ENCODE measurements around the gene UBB. TPM values are rescaled to one million over a fixed set of nuclear protein-coding genes. Genes with fewer than 3 reads are reported as not detected.

The UBB gene
- total and polyA plus RNA-seq, 2 experiments from 2014 or later = 786 to 1,286 TPM

DNA sequence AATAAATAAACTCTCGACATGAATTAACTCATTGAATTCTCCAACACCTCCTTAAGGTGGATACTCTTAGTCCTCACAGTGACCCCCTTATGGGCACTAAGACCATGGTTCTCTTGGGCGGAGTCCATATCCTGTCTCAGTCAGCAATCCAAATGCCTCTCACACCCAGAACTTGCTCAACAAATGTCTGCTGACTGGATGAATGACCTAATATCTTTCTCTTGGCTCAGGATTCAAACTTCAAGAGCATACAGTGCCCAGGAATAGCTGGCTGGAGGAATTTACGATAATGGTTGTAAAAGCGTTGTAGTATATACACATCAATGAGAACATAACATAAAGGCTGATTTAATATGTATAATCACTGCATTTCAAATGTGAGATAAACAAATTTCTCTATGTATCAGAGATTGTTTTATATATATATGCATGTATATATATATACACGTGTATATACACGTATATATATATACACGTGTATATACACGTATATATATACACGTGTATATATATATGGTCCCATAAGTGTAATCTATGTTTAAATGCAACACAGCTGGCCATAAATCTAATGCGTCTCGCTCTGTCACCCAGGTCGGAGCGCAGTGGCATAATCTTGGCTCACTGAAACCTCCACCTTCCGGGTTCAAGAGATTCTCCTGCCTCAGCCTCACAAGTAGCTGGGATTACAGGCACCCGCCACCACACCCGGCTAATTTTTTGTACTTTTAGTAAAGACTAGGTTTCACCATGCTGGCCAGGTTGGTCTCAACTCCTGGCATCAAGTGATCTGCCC lies 6.5 kb upstream of the UBB start:
- no peak overlapping the region for H3K4me3 ChIP-seq
- no peaks in the 10 kb centered on the region for H3K79me2 ChIP-seq (ENCODE audit: insufficient read depth)
- in situ Hi-C loops (cut with MboI) = no loop called here
- peak; percentile 90 for DNase-seq
- no peak overlapping the region for H3K9ac ChIP-seq
- H2AFZ ChIP-seq = no peak overlapping the region
- peaks cover 10% of the 10 kb centered on the region for H3K4me1 ChIP-seq (ENCODE audit: insufficient read depth)
- no peaks in the 10 kb centered on the region for H3K27me3 ChIP-seq (replicated peaks; ENCODE audit: insufficient read depth)
- H3K9me3 ChIP-seq (ENCODE audit: low read depth) = no peaks in the 10 kb centered on the region
- TF ChIP-seq EZH2phosphoT487 (IDR thresholded peaks at IDR 0.05; ENCODE audit: insufficient read depth, low read depth) = no peak
- peaks cover 15% of the 10 kb centered on the region for H3F3A ChIP-seq (ENCODE audit: insufficient read depth)
- H3K9me2 ChIP-seq (ENCODE audit: insufficient read depth) = no peaks in the 10 kb centered on the region
- no peak overlapping the region for H3K27ac ChIP-seq
- no peak overlapping the region for H3K4me2 ChIP-seq (ENCODE audit: unreplicated experiment)
- no peaks in the 10 kb centered on the region for H4K20me1 ChIP-seq (ENCODE audit: insufficient read depth)
- H3K36me3 ChIP-seq (ENCODE audit: low read depth) = no peaks in the 10 kb centered on the region
- 64 to 67% methylated on average over 16 of the region's 16 CpGs for WGBS, 2 experiments (ENCODE audit: low coverage in 1 of 2, low lambda C conversion rate in 2 of 2, missing lambda C conversion rate in 2 of 2)

DNA sequence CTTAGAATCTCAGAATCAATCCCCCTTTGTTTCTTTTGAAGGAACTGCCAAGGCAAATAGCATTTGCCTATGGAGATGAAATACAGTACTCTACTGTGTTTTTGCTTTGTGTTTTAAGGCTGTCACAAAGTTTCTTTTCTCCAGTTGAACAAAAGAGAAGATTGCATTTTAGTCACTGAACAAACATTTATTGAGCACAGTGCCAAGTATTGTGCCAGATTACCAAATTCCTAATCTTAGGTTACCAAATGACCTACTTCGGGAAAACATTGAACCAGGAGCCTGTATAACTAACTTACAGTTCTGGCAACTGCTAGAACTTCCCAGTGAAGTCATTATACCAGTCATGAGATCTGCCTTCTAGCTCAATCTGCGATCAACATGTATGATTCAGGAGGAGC lies 3.0 kb upstream of the UBB start:
- H2AFZ ChIP-seq = peak overlapping the region; percentile 36; the same call in 1 of the 2 replicates
- peaks cover 20% of the 10 kb centered on the region for H3K79me2 ChIP-seq (ENCODE audit: insufficient read depth)
- H3K9ac ChIP-seq = peak overlapping the region; percentile 29
- H3K4me1 ChIP-seq (ENCODE audit: insufficient read depth) = peaks cover 19% of the 10 kb centered on the region
- 0 to 4% methylated on average over 2 of the region's 2 CpGs for WGBS, 2 experiments (ENCODE audit: low coverage in 1 of 2, low lambda C conversion rate in 2 of 2, missing lambda C conversion rate in 2 of 2)
- peaks cover under 1% of the 10 kb centered on the region; the same call in 1 of the 2 replicates for H4K20me1 ChIP-seq (ENCODE audit: insufficient read depth)
- in situ Hi-C loops (cut with MboI) = no loop called here
- peaks cover 9% of the 10 kb centered on the region for H3K36me3 ChIP-seq (ENCODE audit: low read depth)
- no peak overlapping the region for H3K4me3 ChIP-seq
- no peaks in the 10 kb centered on the region for H3K27me3 ChIP-seq (replicated peaks; ENCODE audit: insufficient read depth)
- peak; percentile 91 for DNase-seq
- no peaks in the 10 kb centered on the region for H3K9me3 ChIP-seq (ENCODE audit: low read depth)
- TF ChIP-seq EZH2 (IDR thresholded peaks at IDR 0.05; ENCODE audit: insufficient read depth, poor library complexity, severe bottlenecking) (no peak), EZH2phosphoT487 (IDR thresholded peaks at IDR 0.05; ENCODE audit: insufficient read depth, low read depth) (no peak)
- peak overlapping the region; percentile 67 for H3K27ac ChIP-seq
- peak overlapping the region; percentile 55 for H3K4me2 ChIP-seq (ENCODE audit: unreplicated experiment)
- H3F3A ChIP-seq (ENCODE audit: insufficient read depth) = peaks cover 17% of the 10 kb centered on the region
- no peaks in the 10 kb centered on the region for H3K9me2 ChIP-seq (ENCODE audit: insufficient read depth)

DNA sequence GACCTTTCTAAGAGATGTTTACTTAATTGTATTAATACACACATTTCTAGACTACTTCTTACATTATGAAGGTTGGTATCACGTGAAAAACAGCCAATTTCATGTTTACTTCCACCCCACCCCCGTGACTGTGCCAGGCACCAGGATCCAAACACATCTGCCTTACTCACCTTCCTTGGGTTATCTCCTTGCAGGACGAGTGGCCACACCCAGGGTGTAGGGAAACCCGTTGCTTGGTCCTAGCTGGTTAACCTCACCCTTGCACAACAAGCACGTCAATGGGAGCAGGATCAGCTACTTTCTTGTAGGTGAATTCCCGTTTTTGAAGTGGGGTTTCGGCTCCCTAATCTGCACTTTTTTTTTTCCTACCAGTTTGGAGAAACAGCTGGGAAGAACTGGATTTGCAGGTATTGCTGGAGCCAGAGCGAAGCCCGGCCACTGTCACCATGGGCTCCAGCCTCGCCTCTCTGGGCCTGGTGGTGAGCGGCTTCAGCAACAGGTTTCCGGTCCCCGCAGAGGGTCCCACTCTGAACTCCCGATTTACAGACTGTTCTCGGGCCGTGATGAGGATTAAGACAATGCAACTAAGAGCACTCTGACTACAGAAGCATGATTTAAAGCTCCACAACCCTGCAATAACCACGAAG lies 2.1 kb upstream of the UBB start:
- no peak for TF ChIP-seq EZH2phosphoT487 (IDR thresholded peaks at IDR 0.05; ENCODE audit: insufficient read depth, low read depth)
- no peak for TF ChIP-seq EZH2 (IDR thresholded peaks at IDR 0.05; ENCODE audit: insufficient read depth, poor library complexity, severe bottlenecking)
- peak; percentile 27 for DNase-seq
- Histone ChIP-seq H3F3A (ENCODE audit: insufficient read depth) (peaks cover 25% of the 10 kb centered on the region), H3K27me3 (replicated peaks; ENCODE audit: insufficient read depth) (no peaks in the 10 kb centered on the region), H2AFZ (peak overlapping the region; percentile 36), H3K4me2 (ENCODE audit: unreplicated experiment) (peak overlapping the region; percentile 55), H3K4me1 (ENCODE audit: insufficient read depth) (peaks cover 25% of the 10 kb centered on the region), H3K9ac (peak overlapping the region; percentile 29), H3K79me2 (ENCODE audit: insufficient read depth) (peaks cover 28% of the 10 kb centered on the region), H3K9me3 (ENCODE audit: low read depth) (no peaks in the 10 kb centered on the region), H3K9me2 (ENCODE audit: insufficient read depth) (no peaks in the 10 kb centered on the region), H4K20me1 (ENCODE audit: insufficient read depth) (peaks cover 5% of the 10 kb centered on the region; the same call in 1 of the 2 replicates), H3K4me3 (no peak overlapping the region), H3K36me3 (ENCODE audit: low read depth) (peaks cover 15% of the 10 kb centered on the region), H3K27ac (peak overlapping the region; percentile 67)
- in situ Hi-C loops (cut with MboI) = no loop called here
- 65 to 67% methylated on average over 17 of the region's 17 CpGs for WGBS, 2 experiments (ENCODE audit: low coverage in 1 of 2, low lambda C conversion rate in 2 of 2, missing lambda C conversion rate in 2 of 2)

DNA sequence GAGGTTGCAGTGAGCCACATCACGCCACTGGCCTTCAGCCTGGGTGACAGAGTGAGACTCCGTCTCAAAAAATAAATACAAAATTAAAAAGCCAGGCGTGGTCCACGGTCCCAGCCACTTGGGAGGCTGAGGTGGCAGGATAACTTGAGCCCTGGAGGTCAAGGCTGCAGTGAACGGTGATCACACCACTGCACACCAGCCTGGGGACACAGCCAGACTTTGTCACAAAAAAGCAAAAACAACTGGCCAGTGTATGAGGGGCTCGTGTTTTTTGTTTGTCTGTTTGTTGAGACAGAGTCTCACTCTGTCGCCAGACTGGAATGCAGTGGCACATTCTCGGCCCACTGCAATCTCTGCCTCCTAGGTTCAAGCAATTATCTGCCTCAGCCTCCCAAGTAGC lies 1.2 kb upstream of the UBB start:
- peaks cover 5% of the 10 kb centered on the region; the same call in 1 of the 2 replicates for H4K20me1 ChIP-seq (ENCODE audit: insufficient read depth)
- peaks cover 15% of the 10 kb centered on the region for H3K36me3 ChIP-seq (ENCODE audit: low read depth)
- TF ChIP-seq EZH2phosphoT487 (IDR thresholded peaks at IDR 0.05; ENCODE audit: insufficient read depth, low read depth) = no peak
- TF ChIP-seq EZH2 (IDR thresholded peaks at IDR 0.05; ENCODE audit: insufficient read depth, poor library complexity, severe bottlenecking) = no peak
- H3K4me2 ChIP-seq (ENCODE audit: unreplicated experiment) = no peak overlapping the region
- H3K27me3 ChIP-seq (replicated peaks; ENCODE audit: insufficient read depth) = no peaks in the 10 kb centered on the region
- no peak for DNase-seq
- WGBS, 2 experiments (ENCODE audit: low coverage in 1 of 2, low lambda C conversion rate in 2 of 2, missing lambda C conversion rate in 2 of 2) = 66 to 77% methylated on average over 8 of the region's 8 CpGs
- no peaks in the 10 kb centered on the region for H3K9me2 ChIP-seq (ENCODE audit: insufficient read depth)
- peaks cover 36% of the 10 kb centered on the region for H3K79me2 ChIP-seq (ENCODE audit: insufficient read depth)
- H3K9ac ChIP-seq = no peak overlapping the region
- H3F3A ChIP-seq (ENCODE audit: insufficient read depth) = peaks cover 34% of the 10 kb centered on the region
- no peak overlapping the region for H2AFZ ChIP-seq
- no peak overlapping the region for H3K4me3 ChIP-seq
- H3K4me1 ChIP-seq (ENCODE audit: insufficient read depth) = peaks cover 25% of the 10 kb centered on the region
- in situ Hi-C loops (cut with MboI) = no loop called here
- H3K9me3 ChIP-seq (ENCODE audit: low read depth) = no peaks in the 10 kb centered on the region
- H3K27ac ChIP-seq = no peak overlapping the region

All from GM23248 (cell line).